Gastroesophageal sphincter (tissue), 4 donors: Measurements from ENCODE around the gene WFIKKN1. TPM values are rescaled to one million over a fixed set of nuclear protein-coding genes. Genes with fewer than 3 reads are reported as not detected.
"Not testable (repeated sequence)": the region's sequence is repeated elsewhere in the genome, so short reads cannot be mapped to it uniquely, and the experiment has no call there.

Source experiments
- ATAC-seq: fragments of 150-250 bp; one replicate; pipeline ENCODE4 v1.9.1; 2016; ENCODE audit warnings: mild to moderate bottlenecking, moderate library complexity
- H3K27ac ChIP-seq, 4 donors: fragments of 200-600 bp; sonication (generic) in 3 of 4; 1 replicate in 3 of 4; 2 replicates in 1 of 4; pipeline ENCODE4 v1.5.1; 2016 to 2019
- H3K27me3 ChIP-seq: fragments of 200-600 bp; sonication (generic); one replicate; pipeline ENCODE4 v1.5.1; 2019
- H3K36me3 ChIP-seq, 2 donors: fragments of 200-600 bp; sonication (generic); one replicate each; pipeline ENCODE4 v1.5.1; 2019; ENCODE audit warnings: control low read depth in 1 of 2
- H3K4me1 ChIP-seq, 3 donors: fragments of 200-600 bp; sonication (generic); 1 replicate in 2 of 3; 2 replicates in 1 of 3; pipeline ENCODE4 v1.5.1; 2016 to 2019; ENCODE audit warnings: control low read depth in 2 of 3
- H3K4me3 ChIP-seq, 2 donors: fragments of 200-600 bp; sonication (generic); one replicate each; pipeline ENCODE4 v1.5.1; 2019; ENCODE audit warnings: mild to moderate bottlenecking in 1 of 2, moderate library complexity in 1 of 2
- H3K9me3 ChIP-seq, 3 donors: fragments of 200-600 bp; sonication (generic); one replicate each; pipeline ENCODE4 v1.5.1; 2017 to 2019; ENCODE audit warnings: control low read depth in 2 of 3
- CTCF ChIP-seq, 4 experiments: fragments of 200-600 bp in 2 of 4; fragments of 450-650 bp in 2 of 4; sonication (generic) in 1 of 4; IDR thresholded peaks; one replicate each; pipeline ENCODE4 v1.5.1; 2017 to 2019; ENCODE audit warnings: antibody characterized with exemption in 4 of 4, mild to moderate bottlenecking in 2 of 4, moderate library complexity in 2 of 4
- EP300 ChIP-seq: sonication (generic); formaldehyde crosslinking; IDR thresholded peaks from one replicate; pipeline ENCODE4 v1.6.1; 2017; ENCODE audit warnings: antibody characterized with exemption, mild to moderate bottlenecking
- POLR2A ChIP-seq, 2 donors: fragments of 450-650 bp; IDR thresholded peaks; one replicate each; pipeline ENCODE4 v1.6.1; 2017; ENCODE audit warnings: antibody characterized with exemption in 2 of 2, mild to moderate bottlenecking in 2 of 2, moderate library complexity in 1 of 2
- POLR2AphosphoS5 ChIP-seq: sonication (generic); formaldehyde crosslinking; IDR thresholded peaks from one replicate; pipeline ENCODE4 v1.6.1; 2017; ENCODE audit warnings: antibody characterized with exemption
- WGBS, 2 donors: methylation state at CpG; one replicate each; pipeline ENCODE4 v1.1.5; 2018; ENCODE audit warnings: low coverage in 1 of 2; 5-methylcytosine and 5-hydroxymethylcytosine counted together
- total RNA-seq, 4 donors: library from RNA; depleted of rRNA; stranded (reverse); fragments of >200 nt; gene quantifications; one replicate each; pipeline ENCODE4 v1.1.0, GENCODE V29; 2016

Gene WFIKKN1
- total RNA-seq, 4 donors from 2014 or later = 0.17 to 0.93 (median 0.35) TPM; not detected in 1

DNA sequence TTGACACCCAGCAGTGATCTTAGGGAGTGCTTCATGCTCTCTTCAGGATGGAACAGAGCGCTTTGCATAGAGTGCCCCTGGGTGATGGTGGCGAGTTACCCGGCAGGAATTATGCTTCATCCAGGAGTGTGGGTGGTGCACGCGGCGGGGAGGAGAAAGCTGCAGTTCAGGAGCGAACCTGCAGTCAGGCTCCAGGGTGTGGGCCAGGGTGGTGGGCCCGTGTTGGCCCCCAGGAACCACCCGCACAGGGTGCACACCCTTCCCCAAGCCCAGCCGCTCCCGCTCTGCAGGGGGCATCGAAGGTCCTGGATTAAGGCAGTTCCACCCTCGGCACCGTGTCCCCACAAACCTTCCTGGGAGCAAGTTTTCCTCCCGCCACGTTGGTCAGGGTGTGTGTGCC is 37.0 kb upstream of the WFIKKN1 start:
- Histone ChIP-seq H3K4me3 (no peak overlapping the region), H3K27ac (no peak overlapping the region), H3K27me3 (no peaks in the 10 kb centered on the region), H3K4me1 (peaks cover 0 to 38% (median 6%) of the 10 kb centered on the region in 3 donors), H3K9me3 (no peaks in the 10 kb centered on the region), H3K36me3 (peaks cover 0 to 32% of the 10 kb centered on the region in 2 donors)
- ATAC-seq = no peak
- WGBS, 2 donors = 88% methylated on average over 3 of the region's 16 CpGs; no CpG with 5 or more reads in 1 of the 2 donors
- TF ChIP-seq POLR2AphosphoS5 = no peak
- no peak for TF ChIP-seq POLR2A (IDR thresholded peaks at IDR 0.05)

- WGBS, 2 donors = 88% methylated on average over 9 of the region's 18 CpGs; no CpG with 5 or more reads in 1 of the 2 donors
- Histone ChIP-seq H3K36me3 (peaks cover 0 to 41% of the 10 kb centered on the region in 2 donors), H3K4me1 (peaks cover 0 to 38% (median 6%) of the 10 kb centered on the region in 3 donors), H3K4me3 (no peak overlapping the region), H3K27ac (no peak overlapping the region), H3K9me3 (no peaks in the 10 kb centered on the region), H3K27me3 (no peaks in the 10 kb centered on the region)
- no peak for TF ChIP-seq CTCF (IDR thresholded peaks at IDR 0.05)
- TF ChIP-seq POLR2AphosphoS5 = no peak
- TF ChIP-seq POLR2A (IDR thresholded peaks at IDR 0.05) = no peak
- TF ChIP-seq EP300 = no peak
- no peak for ATAC-seq
Observed at GRCh38 chr16:595094-595528, 35.7 kb upstream of the WFIKKN1 start.

- Histone ChIP-seq H3K4me1 (peaks cover 0 to 34% (median under 1%) of the 10 kb centered on the region in 3 donors), H3K4me3 (no peak overlapping the region), H3K36me3 (peaks cover 0 to 51% of the 10 kb centered on the region in 2 donors), H3K9me3 (no peaks in the 10 kb centered on the region), H3K27me3 (no peaks in the 10 kb centered on the region), H3K27ac (no peak overlapping the region)
- TF ChIP-seq POLR2AphosphoS5 (no peak), POLR2A (IDR thresholded peaks at IDR 0.05) (no peak), EP300 (no peak), CTCF (IDR thresholded peaks at IDR 0.05) (no peak)
- WGBS, 2 donors = 73 to 86% methylated on average over 3 to 14 of the region's 34 CpGs
- no peak for ATAC-seq
Observed at GRCh38 chr16:595942-596735, 34.6 kb upstream of the WFIKKN1 start.

DNA sequence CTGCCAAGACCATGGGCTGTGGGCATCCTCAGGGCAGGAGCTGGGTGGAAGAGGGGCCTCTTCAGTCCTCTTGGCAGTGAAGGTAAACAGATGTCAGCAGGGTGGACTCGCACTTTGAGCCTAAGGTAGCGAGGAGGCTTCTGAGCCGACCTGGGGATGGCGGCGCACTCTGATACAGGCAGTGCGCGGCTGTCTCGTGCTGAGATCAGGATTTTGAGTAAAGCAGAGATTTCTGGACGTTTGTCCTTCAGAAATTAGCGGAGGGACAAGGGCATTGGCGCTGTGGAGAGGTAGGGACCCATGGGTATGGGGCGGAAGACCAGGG is 34.1 kb upstream of the WFIKKN1 start:
- TF ChIP-seq CTCF (IDR thresholded peaks at IDR 0.05) = no peak
- TF ChIP-seq EP300 = no peak
- no peak for TF ChIP-seq POLR2A (IDR thresholded peaks at IDR 0.05)
- TF ChIP-seq POLR2AphosphoS5 = no peak
- no peak overlapping the region for H3K27ac ChIP-seq
- no peak overlapping the region for H3K4me3 ChIP-seq
- peaks cover 0 to 54% of the 10 kb centered on the region in 2 donors for H3K36me3 ChIP-seq
- no peak for ATAC-seq
- WGBS, 2 donors = 80 to 100% methylated on average over 1 to 3 of the region's 12 CpGs
- H3K4me1 ChIP-seq = peaks cover 0 to 29% (median 0%) of the 10 kb centered on the region in 3 donors
- H3K9me3 ChIP-seq = no peaks in the 10 kb centered on the region
- H3K27me3 ChIP-seq = no peaks in the 10 kb centered on the region

GRCh38 chr16:597655-598054 is 33.1 kb upstream of the WFIKKN1 start:
- not testable (repeated sequence) for H3K9me3 ChIP-seq, H3K27me3 ChIP-seq, ATAC-seq, H3K27ac ChIP-seq, H3K4me3 ChIP-seq
- Histone ChIP-seq H3K4me1 (peaks cover 0 to 19% (median 0%) of the 10 kb centered on the region in 3 donors), H3K36me3 (peaks cover 0 to 54% of the 10 kb centered on the region in 2 donors)
- WGBS, 2 donors = 87 to 100% methylated on average over 1 to 4 of the region's 7 CpGs
